NCI-H446 treated with DMSO at 0.1 percent for 48 hours (cell line): ENCODE results near the gene TBX19.

Experiments used
- DNase-seq: peaks from one replicate; lab custom pipeline; 2025; lab: John Stamatoyannopoulos, UW

TBX19 gene

DNA sequence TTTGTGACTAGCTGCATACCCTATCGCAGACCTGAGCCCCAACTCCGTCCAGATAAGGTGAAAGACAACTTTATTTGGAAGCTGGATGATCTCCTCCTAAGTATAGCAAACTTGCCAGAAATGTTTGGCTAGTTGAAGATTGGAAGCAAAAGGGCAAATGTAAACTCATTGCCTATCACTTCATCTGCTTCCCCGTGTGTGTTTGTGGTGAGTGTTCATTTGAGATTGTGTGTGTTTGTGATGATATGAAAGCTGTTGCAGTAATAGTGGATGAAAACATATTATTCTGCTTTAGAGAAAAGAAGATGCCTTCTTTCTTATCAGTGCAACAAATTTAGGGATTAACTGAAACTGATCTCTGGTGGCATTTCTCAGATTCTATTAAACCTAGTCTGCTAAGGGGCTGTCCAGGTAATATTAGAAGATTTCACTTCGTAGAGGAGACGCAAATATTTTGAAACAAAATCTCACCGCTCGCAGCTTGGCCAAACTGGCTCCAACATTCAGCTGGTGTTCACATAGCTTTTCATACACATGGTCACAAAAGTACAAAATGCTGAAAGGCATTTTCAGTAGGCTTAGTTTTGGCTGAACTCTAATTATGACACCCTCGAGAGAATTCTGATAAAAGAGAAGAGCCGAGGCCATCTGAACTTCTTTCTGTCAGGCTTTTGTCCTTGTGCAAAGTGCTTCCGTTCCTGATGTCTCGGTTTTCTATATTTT lies 1.1 kb downstream of the TBX19 start:
- DNase-seq, result no peak

DNA sequence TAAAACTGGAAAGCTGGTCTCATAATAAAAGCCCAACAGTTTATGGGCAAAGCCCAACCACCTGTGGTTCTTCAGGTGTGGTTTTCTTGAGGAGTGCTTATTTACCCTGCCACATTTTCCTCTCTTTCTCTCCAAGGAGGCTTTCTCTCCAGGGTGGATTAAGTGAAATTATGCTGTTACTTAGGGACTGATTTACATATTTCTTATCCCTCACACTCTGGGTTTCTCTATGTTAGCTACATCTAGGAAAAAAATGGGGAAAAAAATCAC lies 4.8 kb downstream of the TBX19 start:
- no peak for DNase-seq

DNA sequence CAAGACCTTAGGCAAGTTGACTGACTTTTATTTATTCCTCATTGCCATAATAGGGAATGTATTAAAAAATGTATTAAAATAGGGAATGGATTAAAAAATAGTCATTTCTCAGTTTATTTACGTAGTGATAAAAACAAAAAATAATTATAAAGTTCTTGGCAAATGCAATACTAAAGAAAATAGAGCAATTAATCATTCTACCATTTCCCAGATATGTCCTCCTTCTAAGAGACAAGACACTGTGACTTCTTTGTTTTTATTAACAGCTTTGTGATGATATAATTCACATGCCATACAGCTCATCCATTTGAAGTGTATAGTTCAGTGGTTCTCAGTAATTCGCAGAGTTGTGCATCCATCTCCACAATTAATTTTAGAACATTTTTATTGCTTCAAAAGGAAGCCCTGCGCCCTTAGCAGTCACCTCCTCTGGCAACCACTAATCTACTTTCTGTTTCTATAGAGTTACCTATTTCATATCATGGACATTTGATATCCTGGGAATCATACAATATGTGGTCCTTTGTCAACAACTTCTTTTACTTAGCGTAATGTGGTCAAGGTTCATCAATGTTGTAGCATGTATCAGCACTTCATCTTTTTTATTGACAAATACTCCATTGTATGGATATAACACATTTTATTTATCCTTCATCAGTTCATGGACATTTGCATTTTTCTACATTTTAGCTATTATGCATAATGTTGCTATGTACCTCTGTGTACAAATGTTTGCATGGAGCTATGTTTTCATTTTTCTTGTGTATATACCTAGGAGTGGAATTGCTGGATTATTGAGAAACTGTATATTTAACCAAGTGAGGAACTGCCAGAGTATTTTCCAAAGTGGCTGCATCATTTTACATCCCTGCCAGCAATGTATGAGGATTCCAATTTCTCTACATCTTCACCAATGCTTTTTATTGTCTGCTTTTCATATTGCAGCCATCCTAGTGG lies 5.6 kb downstream of the TBX19 start:
- DNase-seq, result no peak

DNA sequence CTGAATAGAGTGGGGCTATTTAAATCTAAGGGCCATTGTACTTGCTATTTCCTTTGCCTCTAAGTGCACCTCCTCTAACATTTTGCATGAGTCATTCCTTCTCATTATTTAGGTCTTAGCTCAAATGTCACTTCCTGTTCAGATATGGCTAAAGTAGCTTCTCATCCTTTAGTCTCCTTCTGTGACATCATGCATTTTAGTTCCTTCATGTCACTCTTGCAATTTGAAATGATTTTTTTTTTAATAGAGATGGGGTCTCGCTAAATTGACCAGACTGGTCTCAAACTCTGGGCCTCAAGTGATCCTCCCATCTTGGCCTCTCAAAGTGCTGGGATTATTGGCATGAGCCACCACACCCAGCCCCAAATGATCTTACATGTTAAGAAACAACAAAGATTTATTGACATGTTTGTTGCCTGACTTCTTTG lies 6.6 kb downstream of the TBX19 start:
- DNase-seq, result no peak

DNA sequence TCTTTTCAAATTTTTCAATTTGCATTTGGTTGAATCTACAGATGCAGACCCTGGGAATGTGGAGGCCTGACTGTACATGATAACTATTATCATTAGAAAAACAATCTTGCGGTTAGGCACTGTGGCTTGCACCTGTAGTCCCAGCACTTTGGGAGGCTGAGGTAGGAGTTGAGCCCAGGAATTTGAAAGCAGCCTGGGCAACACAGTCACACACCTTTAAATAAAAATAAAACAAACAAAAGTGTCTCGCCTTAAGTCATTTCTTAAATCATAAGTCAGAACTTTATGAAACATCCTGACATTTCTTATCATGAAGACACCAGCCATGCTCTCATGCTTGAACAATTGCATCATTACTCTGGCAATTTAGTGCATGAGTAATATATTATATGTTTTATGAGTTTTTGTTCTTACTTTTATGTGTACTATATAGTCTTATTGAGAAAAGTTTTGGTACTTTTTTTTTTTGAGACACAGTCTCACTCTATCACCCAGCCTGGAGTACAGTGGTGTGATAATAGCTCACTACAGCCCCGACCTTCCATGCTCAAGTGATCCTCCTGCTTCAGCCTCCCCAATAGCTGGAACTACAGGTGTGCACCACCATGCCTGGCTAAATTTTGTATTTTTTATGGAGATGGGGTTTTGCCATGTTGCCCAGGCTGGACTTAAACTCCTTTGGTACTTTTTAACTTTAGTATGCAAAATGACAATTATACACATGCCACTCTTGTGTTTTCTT lies 7.8 kb downstream of the TBX19 start:
- no peak for DNase-seq

DNA sequence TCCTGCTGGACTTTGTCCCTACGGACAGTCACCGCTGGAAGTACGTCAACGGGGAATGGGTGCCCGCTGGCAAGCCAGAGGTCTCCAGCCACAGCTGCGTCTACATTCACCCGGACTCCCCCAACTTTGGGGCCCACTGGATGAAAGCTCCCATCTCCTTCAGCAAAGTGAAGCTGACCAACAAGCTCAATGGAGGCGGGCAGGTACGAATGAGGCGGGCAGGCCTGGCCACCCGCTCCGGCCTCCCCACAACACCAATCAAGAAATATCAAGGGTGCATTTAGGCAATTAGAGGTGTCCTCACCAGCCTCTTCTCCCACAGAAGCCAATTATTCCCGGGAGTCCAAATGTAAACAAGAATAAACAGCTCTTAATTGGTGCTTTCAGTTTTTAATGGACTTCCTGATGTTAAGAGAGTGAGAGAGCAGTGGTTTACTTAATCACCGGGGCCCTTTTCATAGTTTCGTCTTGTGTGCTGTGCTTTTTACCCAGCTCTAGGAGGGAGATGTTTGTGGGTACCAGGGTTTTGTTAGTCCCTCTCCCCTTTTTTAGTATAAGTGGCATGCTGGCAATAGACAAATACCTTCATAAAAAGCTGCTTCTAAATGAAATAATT lies 10.7 kb downstream of the TBX19 start:
- no peak for DNase-seq

DNA sequence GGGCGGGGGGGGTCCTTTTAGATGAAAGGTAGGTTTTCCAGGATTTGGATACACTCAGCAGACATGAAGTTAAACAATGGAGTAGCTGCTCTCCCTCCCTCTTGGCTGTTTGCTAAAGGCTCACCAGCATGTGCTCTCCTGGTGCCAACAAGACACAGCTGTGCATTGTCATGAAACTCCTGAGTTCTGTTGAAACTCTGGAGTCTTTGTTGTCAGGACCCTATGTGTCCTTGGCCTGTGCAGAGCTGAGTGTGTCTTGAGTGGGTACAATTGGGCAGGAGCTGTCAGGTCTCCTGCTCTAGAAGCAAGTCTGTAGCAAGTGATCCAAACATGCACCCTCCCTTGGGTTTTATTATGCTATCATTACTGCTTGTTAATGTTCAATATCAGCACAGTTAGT lies 12.7 kb downstream of the TBX19 start:
- DNase-seq, result no peak

DNA sequence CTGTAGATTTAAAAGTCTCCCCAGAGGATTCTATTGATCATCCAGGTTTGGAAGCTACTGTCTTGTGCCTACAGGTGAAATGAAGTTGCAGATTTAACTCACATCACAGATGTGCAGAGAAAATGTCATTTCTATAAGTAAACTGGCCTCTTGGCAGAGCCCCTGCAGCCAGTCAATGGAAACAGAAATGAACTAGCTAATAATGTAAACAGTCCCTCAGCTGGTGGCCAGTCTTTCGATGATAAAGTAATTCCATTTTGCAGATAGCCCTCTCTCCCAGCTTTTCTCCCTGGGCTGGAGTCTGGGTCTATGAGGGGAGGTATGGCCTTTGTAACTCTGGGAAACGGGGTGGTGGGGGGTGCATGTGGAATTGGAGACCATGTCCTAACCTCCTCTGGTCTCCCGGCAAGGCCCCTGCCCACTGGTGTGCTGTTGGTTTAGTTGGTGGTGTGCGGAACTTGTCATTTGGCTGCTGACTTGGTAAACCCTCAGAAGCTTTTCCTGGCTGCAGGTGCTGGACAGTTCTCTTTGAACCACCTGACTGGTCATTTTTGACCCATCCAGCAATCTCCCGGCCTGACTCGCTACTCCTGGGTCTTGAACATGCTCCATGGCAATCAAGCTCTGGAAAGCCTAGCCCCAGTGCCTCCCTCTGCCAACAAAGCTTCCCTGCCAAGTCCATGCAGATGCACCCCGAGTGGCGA lies 14.9 kb downstream of the TBX19 start:
- no peak for DNase-seq

DNA sequence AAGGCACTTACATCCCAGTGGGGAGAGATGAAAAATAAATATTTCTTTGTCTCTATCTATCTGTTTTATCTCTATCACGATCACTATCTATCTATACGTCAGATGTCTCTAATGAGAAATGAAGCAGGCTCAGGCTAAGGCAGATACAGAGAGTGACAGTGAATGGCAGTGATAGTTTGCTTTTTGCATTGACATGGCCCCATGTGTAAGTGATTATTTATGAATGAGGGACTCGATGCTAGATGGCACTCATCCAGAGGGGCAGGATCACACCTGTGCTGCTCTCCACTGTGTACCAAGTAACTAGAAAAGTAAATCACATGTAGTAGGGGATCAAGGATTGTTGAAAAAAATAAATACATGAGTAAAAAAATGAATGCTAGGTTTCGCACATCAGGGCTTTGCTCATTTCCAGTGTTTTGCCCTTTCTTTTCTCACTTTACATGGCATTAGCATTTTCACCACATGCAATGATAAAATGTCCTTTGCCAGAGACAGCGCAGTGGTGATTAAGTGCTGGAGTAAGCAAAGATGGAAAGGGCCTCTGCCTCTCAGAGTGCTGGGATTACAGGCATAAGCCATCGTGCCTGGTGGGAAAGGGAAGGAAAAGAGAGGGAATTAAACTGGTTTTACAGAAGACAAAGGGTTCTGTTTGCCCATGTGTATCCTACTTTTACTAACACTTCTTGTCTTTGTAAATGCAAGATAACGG lies 16.5 kb downstream of the TBX19 start:
- DNase-seq, result no peak

DNA sequence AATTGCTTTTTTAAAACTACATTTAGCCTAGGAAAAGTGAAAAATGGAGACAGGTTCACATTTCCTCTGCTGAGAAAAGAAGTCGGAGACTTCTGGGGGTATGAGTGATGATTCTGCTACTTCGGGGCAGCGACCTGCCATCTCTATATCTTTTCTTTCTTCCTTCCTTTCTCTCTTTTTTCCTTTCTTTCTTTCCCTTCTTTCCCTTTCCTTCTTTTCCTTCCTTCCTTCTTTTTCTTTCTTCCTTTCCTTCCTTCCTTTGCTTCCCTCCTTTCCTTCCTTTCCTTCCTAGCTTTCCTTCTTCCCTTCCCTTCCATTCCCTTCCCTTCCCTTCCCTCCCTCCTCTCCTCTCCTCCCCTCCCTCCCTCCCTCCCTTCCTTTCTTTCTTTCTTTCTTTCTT lies 17.8 kb downstream of the TBX19 start:
- DNase-seq, result no peak

DNA sequence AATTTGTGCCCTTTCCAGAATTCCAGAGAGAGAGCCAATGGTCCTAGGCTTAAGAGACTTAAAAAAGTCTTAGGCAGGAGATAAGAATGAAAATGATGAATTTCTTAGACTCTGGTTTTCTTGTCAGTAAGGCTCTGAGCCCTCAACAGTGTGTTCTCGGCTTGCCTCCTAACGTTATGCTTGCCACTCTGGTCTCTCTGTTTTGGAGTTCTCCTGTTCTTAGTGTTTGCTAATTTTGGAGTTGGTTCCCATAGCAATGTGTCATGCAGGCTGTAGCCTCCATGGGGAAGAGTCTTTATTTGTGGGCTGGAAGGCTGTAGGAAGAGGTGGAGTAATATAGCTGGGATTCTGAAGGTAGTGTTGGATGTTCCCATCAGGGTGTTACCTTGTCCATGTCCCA lies 19.9 kb downstream of the TBX19 start:
- DNase-seq, result no peak

DNA sequence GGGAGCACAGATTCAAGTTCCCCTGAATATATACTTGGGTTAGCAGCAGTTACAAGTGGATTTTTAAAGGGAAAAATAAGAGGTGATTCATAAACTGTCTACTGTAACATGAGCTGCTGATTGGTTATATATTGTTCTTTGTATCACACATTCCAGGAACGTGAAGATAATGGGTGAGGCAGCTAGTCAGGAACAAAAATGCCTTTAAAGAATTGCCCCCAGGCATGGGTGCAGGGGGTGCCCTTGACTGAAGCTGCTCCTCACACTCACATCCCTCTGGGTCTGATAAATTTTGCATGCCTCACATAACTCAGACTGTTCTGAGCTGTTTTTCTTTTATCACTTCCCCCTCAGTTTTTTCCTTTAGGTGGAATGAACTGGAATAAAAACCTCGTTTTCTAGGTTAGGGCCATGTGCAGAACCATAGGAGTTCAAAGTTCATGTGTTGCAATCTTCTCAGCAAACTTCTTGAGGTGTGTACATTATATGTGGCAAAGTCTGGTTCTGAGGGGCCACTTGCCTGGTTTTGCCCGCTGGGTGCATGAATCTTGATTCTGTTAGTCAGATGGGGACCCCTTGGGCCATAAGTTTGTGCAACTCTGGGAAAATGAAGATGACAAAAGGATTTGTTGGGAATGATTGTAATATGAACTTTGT lies 21.1 kb downstream of the TBX19 start:
- DNase-seq, result no peak

DNA sequence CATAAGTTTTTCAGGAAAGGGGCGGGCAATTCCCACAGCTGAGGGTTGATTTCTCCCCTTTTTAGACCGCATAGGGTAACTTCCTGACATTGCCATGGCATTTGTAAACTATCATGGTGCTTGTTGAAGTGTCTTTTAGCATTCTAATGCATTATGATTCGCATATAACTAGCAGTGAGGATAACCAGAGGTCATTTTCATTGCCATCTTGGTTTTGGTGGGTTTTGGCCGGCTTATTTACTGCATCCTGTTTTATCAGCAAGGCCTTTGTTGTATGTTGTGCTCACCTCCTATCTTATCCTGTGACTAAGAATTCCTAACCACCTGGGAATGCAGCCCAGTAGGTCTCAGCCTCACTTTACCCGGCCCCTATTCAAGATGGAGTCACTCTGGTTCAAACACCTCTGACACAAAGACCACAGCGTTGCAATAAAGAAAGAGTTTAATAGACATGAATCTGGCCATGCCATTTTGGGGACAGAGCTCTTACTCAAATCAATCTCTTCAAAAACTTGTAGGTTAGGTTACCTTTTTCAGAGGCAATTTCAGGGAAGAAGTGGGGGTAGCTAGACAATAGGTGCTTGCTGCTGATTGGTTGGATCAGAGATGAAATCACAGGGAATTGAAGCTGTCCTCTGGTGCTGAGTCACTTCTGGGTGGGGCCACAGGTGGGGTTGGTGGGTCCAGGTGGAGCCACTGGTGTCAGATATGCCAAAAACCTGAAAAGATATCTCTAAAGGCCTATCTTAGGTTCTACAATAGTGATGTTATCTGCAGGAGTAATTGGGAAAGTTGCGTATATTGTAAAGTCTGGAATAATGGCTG lies 23.3 kb downstream of the TBX19 start:
- no peak for DNase-seq

DNA sequence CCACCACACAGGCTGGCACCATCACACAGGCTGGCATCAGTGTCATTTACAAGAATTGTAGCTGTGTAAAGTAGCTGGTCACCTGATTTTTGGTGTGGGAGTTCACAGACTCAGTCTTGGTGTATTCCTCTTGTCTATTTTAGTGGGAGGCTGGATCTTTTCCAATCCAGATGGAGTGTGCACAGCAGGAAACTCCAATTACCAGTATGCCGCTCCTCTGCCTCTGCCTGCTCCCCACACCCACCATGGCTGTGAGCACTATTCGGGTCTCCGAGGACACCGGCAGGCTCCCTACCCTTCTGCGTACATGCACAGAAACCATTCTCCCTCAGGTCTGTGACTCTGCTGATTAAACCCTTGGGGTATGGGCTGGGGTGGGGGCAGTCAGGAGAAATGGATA lies 24.2 kb downstream of the TBX19 start:
- peak; percentile 57 for DNase-seq

DNA sequence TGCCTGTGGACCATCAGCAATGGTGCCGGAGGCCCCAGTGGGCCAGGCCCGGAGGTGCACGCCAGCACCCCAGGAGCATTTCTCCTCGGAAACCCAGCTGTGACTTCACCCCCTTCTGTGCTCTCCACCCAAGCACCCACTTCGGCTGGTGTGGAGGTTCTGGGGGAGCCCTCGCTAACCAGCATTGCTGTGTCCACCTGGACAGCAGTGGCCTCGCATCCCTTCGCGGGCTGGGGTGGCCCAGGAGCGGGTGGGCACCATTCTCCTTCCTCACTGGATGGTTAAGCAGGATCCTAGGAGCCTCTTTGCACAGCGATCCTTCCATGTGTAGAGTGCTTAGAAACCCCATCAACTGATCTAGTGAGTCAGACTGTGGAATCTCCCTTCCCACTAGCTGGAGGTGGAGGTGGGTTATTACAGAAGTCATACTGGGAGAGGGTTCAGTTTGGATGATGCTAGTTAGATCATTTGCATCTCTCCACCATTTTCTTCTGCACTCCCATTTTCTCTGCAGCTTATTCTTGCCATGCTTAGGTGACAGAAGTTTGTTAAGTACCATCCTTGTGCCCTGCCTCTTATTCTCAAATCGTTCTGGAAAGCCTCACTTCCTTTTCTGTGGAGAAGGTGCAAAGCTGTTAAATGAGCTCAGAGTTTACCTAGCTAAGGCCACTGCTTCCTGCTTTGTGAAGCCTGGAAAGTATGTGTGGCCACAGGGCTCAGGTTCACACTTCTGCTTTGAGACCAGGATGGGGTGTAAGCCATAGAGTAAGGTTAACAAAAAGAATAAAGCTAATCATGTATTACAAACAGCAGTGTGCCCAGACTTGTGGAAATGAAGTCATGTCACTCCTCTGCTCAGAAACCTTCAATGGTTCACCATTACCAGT lies 32.3 kb downstream of the TBX19 start:
- DNase-seq, result no peak

DNA sequence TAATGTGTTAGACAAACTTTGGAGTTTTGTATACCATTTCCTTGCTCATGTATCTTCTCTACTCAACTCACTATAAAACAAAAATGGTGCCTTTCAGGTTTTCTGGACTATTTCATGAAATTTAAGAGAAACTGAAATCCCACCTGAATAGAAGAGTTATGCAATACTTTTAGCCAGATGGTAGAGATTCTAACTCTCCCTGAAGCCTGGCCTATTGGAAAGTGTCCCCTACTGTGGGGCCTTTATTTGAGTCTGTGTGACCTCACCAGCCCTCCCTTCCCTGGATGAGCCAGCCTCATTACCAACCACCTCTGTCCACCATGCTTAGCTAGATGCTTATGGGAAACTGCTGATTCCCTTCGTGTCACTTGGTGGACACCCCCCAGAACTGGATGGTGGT lies 35.5 kb downstream of the TBX19 start:
- no peak for DNase-seq

DNA sequence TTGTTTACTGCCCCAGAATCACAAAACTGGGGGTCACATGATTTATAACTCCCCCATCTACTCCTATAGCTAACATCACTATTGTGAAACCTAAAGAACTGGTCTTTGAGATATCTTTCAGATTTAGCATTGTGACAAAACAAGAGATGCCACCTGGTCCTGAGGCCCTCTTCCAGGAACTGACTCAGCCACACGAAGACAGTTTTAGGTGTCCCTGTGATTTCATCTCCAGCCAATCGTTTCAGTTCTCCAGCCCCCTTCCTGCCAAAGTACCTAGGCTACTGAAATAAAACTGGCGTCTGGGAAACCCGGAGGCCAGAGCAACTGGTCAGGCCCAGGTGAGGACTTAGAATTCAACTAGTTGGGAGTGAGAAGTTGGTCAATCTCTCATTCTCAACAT lies 36.6 kb downstream of the TBX19 start:
- no peak for DNase-seq

DNA sequence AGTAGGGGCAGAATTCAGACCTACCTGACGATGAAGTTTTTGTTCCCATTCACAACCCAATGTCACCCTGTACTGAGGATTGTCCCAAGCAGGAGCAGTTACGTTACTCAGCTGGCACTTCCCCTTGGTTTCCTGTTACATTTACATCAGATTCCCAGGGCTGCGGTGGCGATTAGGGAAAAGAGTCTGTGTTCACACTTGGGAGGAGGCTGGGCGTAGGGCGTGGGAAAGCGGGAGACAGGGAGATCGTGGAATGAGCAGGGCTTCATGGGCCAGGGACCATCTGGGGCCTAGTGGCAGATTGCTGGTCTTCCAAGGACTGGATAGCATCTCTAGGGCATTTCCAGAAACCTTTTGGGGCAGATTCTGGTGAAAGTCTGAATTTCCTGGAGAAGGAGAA lies 39.0 kb downstream of the TBX19 start:
- no peak for DNase-seq

DNA sequence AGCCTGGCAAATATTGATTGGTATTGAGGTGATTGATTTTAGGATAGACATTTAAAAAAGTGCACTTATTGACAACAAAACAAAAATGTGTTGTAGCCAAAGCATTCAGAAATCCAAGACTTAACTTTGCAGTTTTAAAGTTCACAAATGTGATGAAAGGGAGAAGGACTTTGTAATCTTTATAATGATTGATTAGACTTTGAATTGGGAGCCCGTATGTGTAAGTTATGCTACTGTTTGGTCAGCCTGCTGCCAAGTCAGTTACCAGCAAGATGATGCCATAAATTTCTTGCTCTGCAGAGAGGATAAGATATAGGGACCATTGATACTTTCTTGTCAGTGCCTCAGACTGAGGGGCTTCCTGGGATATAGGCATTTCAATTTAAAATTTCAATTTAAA lies 39.5 kb downstream of the TBX19 start:
- DNase-seq, result no peak
